Choroid plexus epithelial cell (primary cell): ENCODE measurements around the gene GIPC3.

ENCODE experiments used
- DNase-seq: peaks from one replicate; pipeline ENCODE4 v3.0.0-alpha.2; 2010; ENCODE audit warnings: low read depth
- H3K4me3 ChIP-seq: 2 replicates; pipeline ENCODE4 v1.5.1; 2011; ENCODE audit warnings: low read depth, mild to moderate bottlenecking, control low read depth, low read length, moderate library complexity
- TF ChIP-seq, protein P1 (sequence below): conservative IDR thresholded peaks from 2 replicates; pipeline ENCODE4 v1.5.1; 2011; ENCODE audit warnings: low read depth, mild to moderate bottlenecking, control low read depth, inconsistent platforms, low read length, moderate library complexity

Gene GIPC3

DNA sequence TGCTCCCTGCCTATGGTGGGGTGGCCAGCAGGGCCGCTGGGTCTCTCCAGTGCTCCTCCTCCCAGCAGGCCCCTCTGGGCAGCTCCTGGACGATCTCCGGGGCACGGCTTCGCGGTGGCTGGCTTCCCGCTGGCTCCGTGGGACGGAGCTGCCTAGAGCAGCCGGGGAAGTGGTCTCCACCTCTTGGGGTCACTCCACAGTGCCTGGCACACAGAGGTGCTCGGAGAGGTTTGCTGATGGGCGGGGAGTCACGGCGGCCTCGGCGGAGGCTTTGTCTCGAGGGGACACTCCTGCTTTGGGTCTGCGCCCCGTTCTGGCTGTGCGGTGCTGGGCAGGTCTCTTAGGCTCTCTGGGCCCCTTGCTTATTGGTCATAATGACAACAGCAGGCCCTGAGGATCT is 51.2 kb downstream of the GIPC3 start:
- no peak for DNase-seq
- no peak overlapping the region for H3K4me3 ChIP-seq
- TF ChIP-seq, protein P1, sequence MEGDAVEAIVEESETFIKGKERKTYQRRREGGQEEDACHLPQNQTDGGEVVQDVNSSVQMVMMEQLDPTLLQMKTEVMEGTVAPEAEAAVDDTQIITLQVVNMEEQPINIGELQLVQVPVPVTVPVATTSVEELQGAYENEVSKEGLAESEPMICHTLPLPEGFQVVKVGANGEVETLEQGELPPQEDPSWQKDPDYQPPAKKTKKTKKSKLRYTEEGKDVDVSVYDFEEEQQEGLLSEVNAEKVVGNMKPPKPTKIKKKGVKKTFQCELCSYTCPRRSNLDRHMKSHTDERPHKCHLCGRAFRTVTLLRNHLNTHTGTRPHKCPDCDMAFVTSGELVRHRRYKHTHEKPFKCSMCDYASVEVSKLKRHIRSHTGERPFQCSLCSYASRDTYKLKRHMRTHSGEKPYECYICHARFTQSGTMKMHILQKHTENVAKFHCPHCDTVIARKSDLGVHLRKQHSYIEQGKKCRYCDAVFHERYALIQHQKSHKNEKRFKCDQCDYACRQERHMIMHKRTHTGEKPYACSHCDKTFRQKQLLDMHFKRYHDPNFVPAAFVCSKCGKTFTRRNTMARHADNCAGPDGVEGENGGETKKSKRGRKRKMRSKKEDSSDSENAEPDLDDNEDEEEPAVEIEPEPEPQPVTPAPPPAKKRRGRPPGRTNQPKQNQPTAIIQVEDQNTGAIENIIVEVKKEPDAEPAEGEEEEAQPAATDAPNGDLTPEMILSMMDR, result no peak

DNA sequence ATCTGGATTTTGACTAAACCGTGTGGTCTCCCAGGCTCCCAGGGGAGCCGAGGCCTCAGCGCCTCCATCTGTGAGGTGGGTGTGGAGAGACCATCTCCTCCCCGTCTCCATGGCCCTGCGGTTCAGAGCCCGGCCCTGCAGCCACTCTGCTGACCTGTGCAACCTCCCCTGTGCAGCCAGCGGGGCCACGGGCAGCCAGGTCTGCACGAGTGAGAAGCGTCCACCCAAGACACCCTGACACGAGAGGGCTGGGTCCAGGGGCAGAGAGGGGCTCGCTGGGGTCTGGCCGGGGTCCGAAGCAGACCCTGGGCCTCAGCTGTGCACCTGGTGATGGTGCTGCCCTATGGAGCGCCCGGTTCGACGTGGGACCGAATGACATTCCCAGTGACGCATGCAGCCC is 51.7 kb downstream of the GIPC3 start:
- DNase-seq, result no peak
- no peak overlapping the region for H3K4me3 ChIP-seq
- TF ChIP-seq, protein P1, result no peak

DNA sequence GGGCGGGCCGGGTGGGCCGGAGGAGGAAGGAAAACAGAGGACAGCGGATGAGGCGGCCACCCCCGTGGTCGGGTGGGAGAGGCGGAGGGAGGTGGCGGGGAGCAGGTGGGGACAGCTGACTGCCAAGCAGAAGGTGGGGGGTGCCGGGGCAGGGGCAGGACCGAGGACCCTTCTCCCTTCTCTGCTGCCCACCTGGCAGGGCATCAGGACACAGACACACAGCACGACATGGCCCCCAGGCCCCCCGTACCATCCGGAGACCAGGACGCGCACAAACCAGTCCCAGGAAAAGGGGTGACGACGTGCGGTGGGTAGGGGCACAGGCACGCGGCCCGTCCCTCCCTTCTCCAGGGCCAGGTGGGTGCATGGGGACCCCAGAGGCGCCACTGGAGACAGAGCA is 52.3 kb downstream of the GIPC3 start:
- TF ChIP-seq, protein P1, result no peak
- no peak for DNase-seq
- H3K4me3 ChIP-seq, result no peak overlapping the region

DNA sequence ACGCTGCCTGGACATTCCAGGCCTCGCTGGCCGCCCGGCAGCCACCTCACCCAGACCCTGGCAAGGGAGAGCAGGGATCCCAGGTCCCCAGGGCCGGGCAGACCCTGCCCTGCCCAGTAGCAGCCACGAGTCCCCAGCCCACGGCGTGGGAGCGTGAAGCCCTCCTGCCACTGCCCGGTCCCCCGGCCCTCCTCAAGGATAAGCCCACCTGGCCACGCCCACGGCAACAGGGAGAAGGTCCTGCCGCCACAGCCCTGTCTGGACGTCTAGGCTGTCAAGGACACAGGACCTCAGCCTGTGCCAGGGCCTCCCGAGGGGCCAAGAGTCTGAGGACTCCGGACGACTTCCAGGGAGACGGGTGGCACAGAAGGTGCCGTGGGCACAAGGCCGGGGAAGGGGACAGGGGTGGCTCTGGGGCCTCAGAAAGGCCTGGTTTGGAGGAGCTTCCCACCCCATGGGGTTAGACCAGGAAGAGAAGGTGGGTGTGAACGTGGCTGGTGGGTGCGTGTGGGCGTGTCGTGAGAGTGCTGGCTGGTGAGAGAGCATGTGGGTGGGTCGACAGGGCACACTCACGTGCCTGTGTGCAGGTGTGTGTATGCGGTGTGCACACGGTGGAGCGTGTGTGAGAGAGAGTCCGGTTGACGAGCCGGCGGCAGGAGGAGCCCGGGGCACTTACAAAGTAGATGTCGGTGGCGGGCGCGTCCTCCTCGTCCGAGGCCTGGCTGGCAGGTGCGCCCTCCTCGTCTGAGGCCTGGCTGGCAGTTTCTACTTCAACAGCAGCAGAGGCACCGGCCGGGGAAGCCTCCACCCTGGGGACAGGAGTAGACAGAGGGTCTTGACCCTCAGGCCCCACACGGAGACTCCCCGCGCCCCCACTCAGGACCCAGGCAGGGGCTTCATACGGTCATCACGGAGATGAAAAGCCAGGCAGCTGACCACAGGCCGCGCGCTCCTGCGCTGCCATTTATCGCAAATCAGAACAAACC is 53.2 kb downstream of the GIPC3 start:
- DNase-seq, result no peak
- TF ChIP-seq, protein P1, result no peak
- no peak overlapping the region for H3K4me3 ChIP-seq

DNA sequence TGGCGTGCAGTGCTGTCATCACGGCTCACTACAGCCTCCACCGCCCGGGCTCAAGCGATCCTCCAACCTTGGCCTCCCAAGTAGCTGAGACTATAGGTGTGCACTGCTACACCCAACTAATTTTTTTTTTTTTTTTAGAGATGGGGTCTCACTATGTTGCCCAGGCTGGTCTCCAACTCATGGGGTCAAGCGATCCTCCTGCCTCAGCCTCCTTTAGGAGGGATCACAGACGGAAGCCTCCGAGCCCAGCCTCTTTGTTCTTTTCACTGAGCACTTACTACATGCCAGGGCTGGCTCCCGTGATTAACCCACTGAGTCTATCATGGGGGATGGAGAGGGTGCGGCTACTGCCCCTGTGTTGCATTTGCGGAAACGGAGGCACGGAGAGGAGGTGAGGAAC is 54.2 kb downstream of the GIPC3 start:
- no peak overlapping the region for H3K4me3 ChIP-seq
- no peak for DNase-seq
- TF ChIP-seq, protein P1, result no peak

DNA sequence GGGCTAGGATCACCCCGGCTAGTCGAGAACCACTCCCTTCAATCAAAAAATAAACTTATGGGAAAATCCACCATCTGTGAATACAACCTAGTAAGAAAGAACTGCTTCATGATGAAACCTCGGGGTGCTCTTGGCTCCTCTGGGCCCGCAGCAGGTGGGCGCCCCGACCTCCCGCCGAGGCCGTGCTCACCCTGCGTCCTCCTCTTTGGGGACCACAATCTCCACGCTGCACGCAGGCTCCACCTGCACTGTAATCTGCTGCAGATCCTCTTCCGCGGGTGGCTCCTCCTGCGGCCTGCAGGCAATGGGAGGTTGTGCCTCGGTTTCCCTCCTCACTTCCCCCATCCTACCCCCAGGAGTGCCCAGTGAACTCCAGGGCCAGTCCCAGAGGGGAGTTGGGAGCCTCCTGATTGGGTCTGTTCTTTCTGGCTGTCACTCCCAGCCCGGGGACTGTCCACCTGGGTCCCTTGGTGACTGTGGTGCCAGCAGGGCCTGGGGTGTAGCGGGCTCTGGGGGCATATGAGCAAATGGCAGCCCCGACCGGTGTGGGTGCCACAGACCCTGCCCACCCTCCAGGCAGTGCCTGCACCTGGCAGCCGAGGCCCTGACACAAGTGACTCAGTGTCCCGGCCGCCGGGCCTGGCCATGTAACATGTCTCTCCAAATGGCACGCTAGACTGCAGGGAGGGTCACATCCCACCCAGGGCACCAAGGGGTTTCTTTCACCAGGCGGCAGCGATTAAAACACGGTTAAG is 56.4 kb downstream of the GIPC3 start:
- DNase-seq, result no peak
- no peak overlapping the region for H3K4me3 ChIP-seq
- TF ChIP-seq, protein P1, result no peak
